ENCODE results near the gene ZNF674. TPM values are rescaled to one million over a fixed set of nuclear protein-coding genes. Genes with fewer than 3 reads are reported as not detected.

Gene ZNF674
- total RNA-seq, 1 experiment from 2014 or later = 9.0 TPM

- Histone ChIP-seq H3F3A (ENCODE audit: low read length, unreplicated experiment) (no peaks in the 10 kb centered on the region), H3K9ac (ENCODE audit: low read length) (no peak overlapping the region), H3K27me3 (ENCODE audit: low read length) (no peaks in the 10 kb centered on the region), H3K79me2 (ENCODE audit: low read length) (no peaks in the 10 kb centered on the region), H4K20me1 (ENCODE audit: low read length) (no peaks in the 10 kb centered on the region), H3K9me2 (replicated peaks; ENCODE audit: low read length) (no peaks in the 10 kb centered on the region), H3K9me3 (ENCODE audit: low read length) (no peaks in the 10 kb centered on the region), H3K4me2 (ENCODE audit: low read length) (no peak overlapping the region), H3K27ac (ENCODE audit: low read length) (no peak overlapping the region), H3K36me3 (ENCODE audit: low read depth, low read length) (peaks cover 33% of the 10 kb centered on the region), H3K4me3 (ENCODE audit: low read length) (no peak overlapping the region), H3K4me1 (ENCODE audit: insufficient read depth, low read length) (no peaks in the 10 kb centered on the region), H2AFZ (ENCODE audit: low read length) (no peak overlapping the region)
- no peak for DNase-seq
- POLR2A ChIA-PET (ENCODE audit: unreplicated experiment) = no interaction called here
- ATAC-seq = no peak
- intact Hi-C loops (cut with micrococcal nuclease) = no loop called here
- CTCF ChIA-PET = no interaction called here
- no TSS peak for BruUV-seq (replicated peaks)
- TF ChIP-seq EZH2phosphoT487 (IDR thresholded peaks at IDR 0.05; ENCODE audit: borderline replicate concordance, low read length) (no peak), EZH2 (IDR thresholded peaks at IDR 0.05; ENCODE audit: low read length, unreplicated experiment) (no peak), CTCF (conservative IDR thresholded peaks at IDR 0.05; ENCODE audit: low read depth, low read length) (no peak)
Observed at GRCh38 chrX:46456125-46456922, 88.9 kb downstream of the ZNF674 start.

Other genes starting within 250 kb of the ZNF674 start
- 24.7 and 31.9 TPM in 2 replicates for gene CHST7, start 28.3 kb upstream of the ZNF674 start, total RNA-seq (2014; rRNA removed)
- gene SLC9A7, start 213.7 kb upstream of the ZNF674 start, total RNA-seq (2014; rRNA removed) = 73.7 and 74.3 TPM in 2 replicates

Measured in PC-3 (cell line).